Neural cell (in vitro differentiated cells): Measurements from ENCODE around the gene DNAL4. TPM values are rescaled to one million over a fixed set of nuclear protein-coding genes. Genes with fewer than 3 reads are reported as not detected.

Source experiments
- H2AFZ ChIP-seq: fragments of 200-600, 300-800 bp; sonication (generic), shearing (Covaris generic); 2 replicates; pipeline ENCODE4 v1.6.0; 2014; ENCODE audit warnings: low read depth, mild to moderate bottlenecking, antibody characterized with exemption, low read length, moderate library complexity
- H3F3A ChIP-seq: fragments of 200-600 bp; shearing (Covaris generic); 2 replicates; pipeline ENCODE4 v1.6.1; 2016; ENCODE audit warnings: mild to moderate bottlenecking, moderate library complexity, mixed read lengths, antibody characterized with exemption, low read length; ENCODE audit not compliant: insufficient read depth, poor library complexity, severe bottlenecking
- H3K27ac ChIP-seq: fragments of 200-600, 300-800 bp; sonication (generic), shearing (Covaris generic); 2 replicates; pipeline ENCODE4 v1.5.1; 2014; ENCODE audit warnings: mild to moderate bottlenecking, low read length, moderate library complexity
- H3K27me3 ChIP-seq: fragments of 300-800, 200-600 bp; sonication (generic), shearing (Covaris generic); 2 replicates; pipeline ENCODE4 v1.6.0; 2014; ENCODE audit warnings: mild to moderate bottlenecking, low read depth, low read length, moderate library complexity; ENCODE audit not compliant: insufficient read depth
- H3K36me3 ChIP-seq: fragments of 300-800, 200-600 bp; sonication (generic), shearing (Covaris generic); 2 replicates; pipeline ENCODE4 v1.5.1; 2014; ENCODE audit warnings: mild to moderate bottlenecking, antibody characterized with exemption, low read length, moderate library complexity; ENCODE audit not compliant: insufficient read depth
- H3K4me2 ChIP-seq: fragments of 300-800, 200-600 bp; sonication (generic), shearing (Covaris generic); 2 replicates; pipeline ENCODE4 v1.6.0; 2014; ENCODE audit warnings: mild to moderate bottlenecking, low read length
- H3K4me3 ChIP-seq: fragments of 300-800, 200-600 bp; sonication (generic), shearing (Covaris generic); 2 replicates; pipeline ENCODE4 v1.5.1; 2014; ENCODE audit warnings: mild to moderate bottlenecking, low read length, moderate library complexity
- H3K79me2 ChIP-seq: fragments of 200-600 bp; shearing (Covaris generic); replicated peaks from 2 replicates; pipeline ENCODE4 v1.6.0; 2014; ENCODE audit warnings: mild to moderate bottlenecking, low read length, moderate library complexity; ENCODE audit not compliant: insufficient read depth
- H3K9ac ChIP-seq: fragments of 300-800, 200-600 bp; sonication (generic), shearing (Covaris generic); 2 replicates; pipeline ENCODE4 v1.6.1; 2016; ENCODE audit warnings: mild to moderate bottlenecking, low read length, mixed read lengths
- H3K9me2 ChIP-seq: fragments of 200-600 bp; shearing (Covaris generic); 2 replicates; pipeline ENCODE4 v1.6.1; 2016; ENCODE audit warnings: mild to moderate bottlenecking, low read length, mixed read lengths; ENCODE audit not compliant: insufficient read depth
- H3K9me3 ChIP-seq: fragments of 200-600, 300-800 bp; sonication (generic), shearing (Covaris generic); 2 replicates; pipeline ENCODE4 v1.6.1; 2016; ENCODE audit warnings: mild to moderate bottlenecking, mixed run types, low read length, moderate library complexity, mixed read lengths
- H4K20me1 ChIP-seq: fragments of 200-600 bp; shearing (Covaris generic); 2 replicates; pipeline ENCODE4 v1.6.1; 2016; ENCODE audit warnings: mild to moderate bottlenecking, mixed run types; ENCODE audit not compliant: insufficient read depth
- CTCF ChIP-seq: fragments of 450-650 bp; IDR thresholded peaks from 2 replicates; pipeline ENCODE4 v1.5.1; 2014; ENCODE audit warnings: antibody characterized with exemption, mild to moderate bottlenecking, moderate library complexity; ENCODE audit not compliant: poor library complexity, severe bottlenecking
- EP300 ChIP-seq: fragments of 450-650 bp; conservative IDR thresholded peaks from 2 replicates; pipeline ENCODE4 v1.6.1; 2014; ENCODE audit warnings: antibody characterized with exemption, mild to moderate bottlenecking, moderate library complexity; ENCODE audit not compliant: poor library complexity, severe bottlenecking
- EZH2 ChIP-seq: fragments of 200-600, 300-800 bp; shearing (Covaris generic), sonication (generic); IDR thresholded peaks from 2 replicates; pipeline ENCODE4 v1.6.1; 2014; ENCODE audit warnings: antibody characterized with exemption, low read length, borderline replicate concordance, mild to moderate bottlenecking; ENCODE audit not compliant: insufficient read depth, poor library complexity, severe bottlenecking
- MXI1 ChIP-seq: fragments of 450-650 bp; conservative IDR thresholded peaks from 2 replicates; pipeline ENCODE4 v1.6.1; 2014; ENCODE audit warnings: antibody characterized with exemption, mild to moderate bottlenecking; ENCODE audit not compliant: poor library complexity, severe bottlenecking
- POLR2AphosphoS5 ChIP-seq: IDR thresholded peaks from 2 replicates; pipeline ENCODE4 v1.6.1; 2012
- RAD21 ChIP-seq: fragments of 450-650 bp; conservative IDR thresholded peaks from 2 replicates; pipeline ENCODE4 v1.6.1; 2014; ENCODE audit warnings: antibody characterized with exemption, mild to moderate bottlenecking, moderate library complexity
- REST ChIP-seq: IDR thresholded peaks from 2 replicates; pipeline ENCODE4 v1.6.1; 2012; ENCODE audit warnings: borderline replicate concordance
- SMC3 ChIP-seq: fragments of 450-650 bp; conservative IDR thresholded peaks from 2 replicates; pipeline ENCODE4 v1.6.1; 2014; ENCODE audit warnings: antibody characterized with exemption, mild to moderate bottlenecking, moderate library complexity; ENCODE audit not compliant: poor library complexity
- TAF1 ChIP-seq: IDR thresholded peaks from 2 replicates; pipeline ENCODE4 v1.6.1; 2012; ENCODE audit warnings: low read depth
- polyA plus RNA-seq: library from polyadenylated mRNA; depleted of rRNA; stranded (reverse); fragments of >200 nt; gene quantifications from 2 replicates; pipeline ENCODE4 v1.2.3, GENCODE V29; 2014

The DNAL4 gene
- polyA plus RNA-seq, 1 donor from 2014 or later = 95.0 TPM

- no peak for TF ChIP-seq TAF1
- peak; percentile 49 for TF ChIP-seq POLR2AphosphoS5
- peak; percentile 90 for TF ChIP-seq EP300
- TF ChIP-seq CTCF = no peak
- Histone ChIP-seq H3K27me3 (no peaks in the 10 kb centered on the region), H3K4me2 (no peak overlapping the region), H3K9me3 (no peaks in the 10 kb centered on the region), H3K4me3 (peak overlapping the region; percentile 37), H3K9me2 (no peaks in the 10 kb centered on the region), H4K20me1 (no peaks in the 10 kb centered on the region), H2AFZ (no peak overlapping the region), H3F3A (no peaks in the 10 kb centered on the region), H3K27ac (peak overlapping the region; percentile 87), H3K9ac (peak overlapping the region; percentile 46), H3K79me2 (peaks cover 20% of the 10 kb centered on the region), H3K36me3 (no peaks in the 10 kb centered on the region)
Observed at GRCh38 chr22:38758276-38758945, 35.5 kb downstream of the DNAL4 start.

- Histone ChIP-seq H3K4me2 (no peak overlapping the region), H3K27me3 (no peaks in the 10 kb centered on the region), H3K9ac (no peak overlapping the region), H2AFZ (no peak overlapping the region), H4K20me1 (no peaks in the 10 kb centered on the region), H3K4me3 (peak overlapping the region; percentile 74), H3K9me2 (no peaks in the 10 kb centered on the region), H3K27ac (no peak overlapping the region), H3K79me2 (peaks cover 25% of the 10 kb centered on the region), H3F3A (no peaks in the 10 kb centered on the region), H3K36me3 (no peaks in the 10 kb centered on the region), H3K9me3 (no peaks in the 10 kb centered on the region)
- no peak for TF ChIP-seq EZH2
- TF ChIP-seq EP300 = no peak
- no peak for TF ChIP-seq CTCF
- TF ChIP-seq POLR2AphosphoS5 = no peak
- no peak for TF ChIP-seq RAD21
- no peak for TF ChIP-seq MXI1
- no peak for TF ChIP-seq REST
- no peak for TF ChIP-seq SMC3
- TF ChIP-seq TAF1 = no peak
Observed at GRCh38 chr22:38757464-38757757, 36.5 kb downstream of the DNAL4 start.
